IMR-90 (cell line): ENCODE results near the gene HSF2BP. TPM values are rescaled to one million over a fixed set of nuclear protein-coding genes. Genes with fewer than 3 reads are reported as not detected.

Experiments used
- ATAC-seq: fragments of 200-7000 bp; cut with Tn5 transposase; 2 replicates; pipeline ENCODE4 v1.9.1; 2020; ENCODE audit warnings: low read depth, mild to moderate bottlenecking, moderate library complexity
- BruUV-seq: library from RNA; stranded (reverse); fragments of 400-500 nt; replicated peaks from 2 replicates; lab custom pipeline; 2021; lab: Mats Ljungman, UMichigan
- CTCF ChIA-PET: fragments of 300-600 bp; formaldehyde crosslinking; extraction: SDS; loops from one replicate; lab custom pipeline; 2021; ENCODE audit warnings: antibody characterized with exemption; lab: Yijun Ruan, JAX
- POLR2A ChIA-PET: fragments of 300-600 bp; sonication (Branson Sonifier 250); formaldehyde crosslinking; loops from one replicate; lab custom pipeline; 2022; ENCODE audit warnings: antibody characterized with exemption; ENCODE audit not compliant: unreplicated experiment; lab: Charles Lee
- DNase-seq: peaks from one replicate; pipeline ENCODE4 v3.0.0; 2013
- H2AFZ ChIP-seq: replicated peaks from 2 replicates; pipeline ENCODE3; 2013; ENCODE audit warnings: low read length, mild to moderate bottlenecking; ENCODE audit not compliant: poor library complexity
- H2AK5ac ChIP-seq: 2 replicates; pipeline ENCODE4 v1.6.1; 2013; ENCODE audit warnings: low read depth, low read length, inconsistent platforms
- H2AK9ac ChIP-seq: replicated peaks from 2 replicates; pipeline ENCODE3; 2013; ENCODE audit warnings: mild to moderate bottlenecking, low read depth, low read length, moderate library complexity; ENCODE audit not compliant: poor library complexity
- H2BK120ac ChIP-seq: 2 replicates; pipeline ENCODE4 v1.6.1; 2013; ENCODE audit warnings: low read depth, low read length, inconsistent platforms
- H2BK15ac ChIP-seq: 3 replicates; pipeline ENCODE4 v1.6.1; 2013; ENCODE audit warnings: low read depth, low read length, inconsistent platforms
- H2BK20ac ChIP-seq: 2 replicates; pipeline ENCODE4 v1.6.1; 2013; ENCODE audit warnings: low read depth, mild to moderate bottlenecking, inconsistent platforms, low read length, moderate library complexity
- H2BK5ac ChIP-seq: 2 replicates; pipeline ENCODE4 v1.6.1; 2013; ENCODE audit warnings: mild to moderate bottlenecking, low read depth, low read length, inconsistent platforms; ENCODE audit not compliant: poor library complexity, severe bottlenecking
- H3K14ac ChIP-seq: replicated peaks from 2 replicates; pipeline ENCODE4 v1.6.1; 2013; ENCODE audit warnings: low read depth, low read length, inconsistent platforms
- H3K18ac ChIP-seq: 2 replicates; pipeline ENCODE4 v1.6.1; 2013; ENCODE audit warnings: low read depth, low read length, control low read depth
- H3K23ac ChIP-seq: 2 replicates; pipeline ENCODE4 v1.6.1; 2013; ENCODE audit warnings: low read depth, low read length, inconsistent platforms
- H3K27ac ChIP-seq: 2 replicates; pipeline ENCODE4 v1.5.1; 2013; ENCODE audit warnings: mild to moderate bottlenecking, control low read depth, low read length; ENCODE audit not compliant: insufficient read depth
- H3K27me3 ChIP-seq: 2 replicates; pipeline ENCODE4 v1.6.1; 2013; ENCODE audit warnings: low read length; ENCODE audit not compliant: control insufficient read depth, insufficient read depth
- H3K36me3 ChIP-seq: 2 replicates; pipeline ENCODE4 v1.6.1; 2013; ENCODE audit warnings: low read length, mixed read lengths; ENCODE audit not compliant: control insufficient read depth, insufficient read depth
- H3K4ac ChIP-seq: 2 replicates; pipeline ENCODE4 v1.6.1; 2013; ENCODE audit warnings: low read depth, low read length, inconsistent platforms
- H3K4me1 ChIP-seq: 2 replicates; pipeline ENCODE4 v1.6.1; 2013; ENCODE audit warnings: low read length, mixed read lengths; ENCODE audit not compliant: control insufficient read depth, insufficient read depth
- H3K4me2 ChIP-seq: 2 replicates; pipeline ENCODE4 v1.6.1; 2013; ENCODE audit warnings: low read depth, mild to moderate bottlenecking, control low read depth, low read length, moderate library complexity
- H3K4me3 ChIP-seq: 2 replicates; pipeline ENCODE4 v1.5.1; 2013; ENCODE audit warnings: low read depth, mild to moderate bottlenecking, control low read depth, low read length, moderate library complexity; ENCODE audit not compliant: insufficient read depth
- H3K56ac ChIP-seq: 2 replicates; pipeline ENCODE4 v1.6.1; 2013; ENCODE audit warnings: low read length, inconsistent platforms; ENCODE audit not compliant: insufficient read depth; ENCODE audit errors: extremely low read depth
- H3K79me1 ChIP-seq, 2 experiments: 2 replicates each; pipeline ENCODE4 v1.6.1; 2013; ENCODE audit warnings: low read length in 2 of 2, inconsistent platforms in 1 of 2, low read depth in 1 of 2
- H3K9ac ChIP-seq: 2 replicates; pipeline ENCODE4 v1.6.1; 2013; ENCODE audit warnings: low read depth, low read length, control low read depth
- H3K9me1 ChIP-seq: 2 replicates; pipeline ENCODE4 v1.6.1; 2013; ENCODE audit warnings: low read length, inconsistent platforms; ENCODE audit not compliant: insufficient read depth
- H3K9me3 ChIP-seq: 2 replicates; pipeline ENCODE4 v1.6.1; 2013; ENCODE audit warnings: low read length; ENCODE audit not compliant: control insufficient read depth, insufficient read depth
- H4K20me1 ChIP-seq: 2 replicates; pipeline ENCODE4 v1.6.1; 2013; ENCODE audit warnings: low read length, inconsistent platforms; ENCODE audit not compliant: insufficient read depth
- H4K5ac ChIP-seq: 2 replicates; pipeline ENCODE4 v1.6.1; 2013; ENCODE audit warnings: mild to moderate bottlenecking, low read depth, low read length, control low read depth
- H4K8ac ChIP-seq, 2 experiments: 2 replicates each; pipeline ENCODE4 v1.6.1; 2013; ENCODE audit warnings: low read depth in 2 of 2, low read length in 2 of 2, control low read depth in 1 of 2, inconsistent platforms in 1 of 2
- H4K91ac ChIP-seq: 2 replicates; pipeline ENCODE4 v1.6.1; 2013; ENCODE audit warnings: low read depth, low read length, inconsistent platforms; ENCODE audit not compliant: insufficient read depth
- BHLHE40 ChIP-seq: fragments of 150-350 bp; IDR thresholded peaks from 2 replicates; pipeline ENCODE4 v1.6.1; 2016; ENCODE audit warnings: mild to moderate bottlenecking, low read depth, low read length
- CEBPB ChIP-seq: IDR thresholded peaks from 2 replicates; pipeline ENCODE4 v1.6.1; 2012; ENCODE audit warnings: low read depth, low read length, improper control_type of control experiment
- CHD1 ChIP-seq: IDR thresholded peaks from 2 replicates; pipeline ENCODE4 v1.6.1; 2012; ENCODE audit warnings: low read depth, low read length, improper control_type of control experiment
- ELK1 ChIP-seq: fragments of 150-350 bp; IDR thresholded peaks from 2 replicates; pipeline ENCODE4 v1.6.1; 2016; ENCODE audit warnings: low read depth, mild to moderate bottlenecking, low read length, moderate library complexity, borderline replicate concordance
- FOS ChIP-seq: fragments of 150-350 bp; IDR thresholded peaks from 2 replicates; pipeline ENCODE4 v1.6.1; 2016; ENCODE audit warnings: low read depth, low read length
- MAFK ChIP-seq: IDR thresholded peaks from 2 replicates; pipeline ENCODE4 v1.6.1; 2012; ENCODE audit warnings: low read depth, low read length, improper control_type of control experiment
- MAZ ChIP-seq: IDR thresholded peaks from 2 replicates; pipeline ENCODE4 v1.6.1; 2012; ENCODE audit warnings: low read depth, mild to moderate bottlenecking, low read length, improper control_type of control experiment, moderate library complexity, borderline replicate concordance
- MXI1 ChIP-seq: IDR thresholded peaks from 2 replicates; pipeline ENCODE4 v1.6.1; 2012; ENCODE audit warnings: low read depth, mild to moderate bottlenecking, low read length, moderate library complexity, borderline replicate concordance
- NFE2L2 ChIP-seq: fragments of 150-350 bp; IDR thresholded peaks from 2 replicates; pipeline ENCODE4 v1.6.1; 2016; ENCODE audit warnings: low read depth, mild to moderate bottlenecking, low read length
- POLR2A ChIP-seq: IDR thresholded peaks from 2 replicates; pipeline ENCODE4 v1.6.1; 2012; ENCODE audit warnings: mild to moderate bottlenecking, low read depth, low read length
- RAD21 ChIP-seq: IDR thresholded peaks from 2 replicates; pipeline ENCODE4 v1.6.1; 2012; ENCODE audit warnings: low read length, improper control_type of control experiment
- RCOR1 ChIP-seq: IDR thresholded peaks from 2 replicates; pipeline ENCODE4 v1.6.1; 2012; ENCODE audit warnings: mild to moderate bottlenecking, low read length, improper control_type of control experiment; ENCODE audit not compliant: insufficient replicate concordance
- RFX5 ChIP-seq: IDR thresholded peaks from 2 replicates; pipeline ENCODE4 v1.8.0; 2012; ENCODE audit warnings: low read depth, mild to moderate bottlenecking, low read length, moderate library complexity
- SMC3 ChIP-seq: fragments of 150-350 bp; IDR thresholded peaks from 2 replicates; pipeline ENCODE4 v1.6.1; 2016; ENCODE audit warnings: low read depth, mild to moderate bottlenecking, antibody characterized with exemption, low read length, moderate library complexity
- WGBS, 2 experiments: methylation state at CpG; one replicate each; pipeline versions ENCODE4 v1.1.5 to v1.1.7; 2013; ENCODE audit warnings: missing lambda C conversion rate in 2 of 2; ENCODE audit not compliant: insufficient read length in 1 of 2; ENCODE audit errors: extremely low coverage in 2 of 2; 5-methylcytosine and 5-hydroxymethylcytosine counted together
- dilution Hi-C: fragments of 300-500 bp; cut with HindIII; formaldehyde crosslinking; loops from one replicate; pipeline ENCODE4 v1.14.3; 2018; ENCODE audit warnings: low sequenced_read_pairs; ENCODE audit not compliant: unreplicated experiment
- in situ Hi-C: fragments of 300-500 bp; cut with MboI; formaldehyde crosslinking; loops from 3 replicates; pipeline ENCODE4 v1.14.3; 2019; ENCODE audit warnings: low sequenced_read_pairs, inconsistent platforms, mixed read lengths
- intact Hi-C: fragments of 100-400 bp; cut with micrococcal nuclease; formaldehyde crosslinking; loops from 2 replicates; pipeline ENCODE4 v1.10.0; 2022
- polyA plus RNA-seq, 3 experiments: library from polyadenylated mRNA; depleted of rRNA; stranded (reverse); fragments of >200 nt; gene quantifications; 2 replicates each; pipeline ENCODE4 v1.2.3, GENCODE V29; 2012; ENCODE audit warnings: low replicate concordance in 1 of 3
- total RNA-seq: library from RNA; depleted of rRNA; stranded (reverse); fragments of >200 nt; gene quantifications from 2 replicates; pipeline ENCODE4 v1.2.3, GENCODE V29; 2012
- TF ChIP-seq, protein P1 (sequence below): fragments of 150-350 bp; IDR thresholded peaks from 2 replicates; pipeline ENCODE4 v1.6.1; 2017; ENCODE audit warnings: mild to moderate bottlenecking, antibody characterized with exemption, low read length, low read depth
- TF ChIP-seq, protein P2 (sequence below): conservative IDR thresholded peaks from 2 replicates; pipeline ENCODE4 v1.5.1; 2012; ENCODE audit warnings: mild to moderate bottlenecking, low read depth, low read length, improper control_type of control experiment

HSF2BP gene
- total and polyA plus RNA-seq, 2 of the 4 experiments (the other 2 are of a cell fraction): 0.87 to 0.90 TPM

DNA sequence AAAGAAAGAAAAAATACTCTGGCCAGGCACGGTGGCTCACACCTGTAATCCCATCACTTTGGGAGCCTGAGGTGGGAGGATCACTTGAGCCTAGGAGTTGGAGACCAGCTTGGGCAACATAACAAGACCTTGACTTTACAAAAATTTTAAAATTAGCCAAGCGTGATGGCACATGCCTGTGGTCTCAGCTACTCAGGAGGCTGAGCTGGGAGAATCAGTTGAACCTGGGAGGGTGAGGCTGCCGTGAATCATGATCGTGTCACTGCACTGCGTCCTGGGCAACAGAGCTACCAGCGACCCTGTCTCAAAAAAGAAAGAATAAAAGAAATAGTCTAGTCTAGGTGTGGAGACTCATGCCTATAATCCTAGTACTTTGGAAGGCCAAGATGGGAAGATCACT lies 22.4 kb upstream of the HSF2BP start:
- Histone ChIP-seq H3K79me1 (peaks cover 4 to 15% of the 10 kb centered on the region in 2 experiments; a peak in 3 of 4 replicates), H3K56ac (no peak overlapping the region), H3K9me1 (peaks cover 3% of the 10 kb centered on the region; the same call in 1 of the 2 replicates), H4K5ac (no peak overlapping the region), H4K20me1 (no peaks in the 10 kb centered on the region), H3K4ac (no peak overlapping the region), H2BK120ac (no peak overlapping the region), H2BK5ac (no peak overlapping the region), H4K8ac (no peak overlapping the region), H3K4me2 (no peak overlapping the region), H3K9me3 (no peaks in the 10 kb centered on the region), H2AK9ac (no peak overlapping the region), H4K91ac (no peak overlapping the region), H2BK20ac (no peak overlapping the region), H3K23ac (no peak overlapping the region), H3K4me1 (no peaks in the 10 kb centered on the region), H3K14ac (no peak overlapping the region), H3K9ac (no peak overlapping the region), H3K27me3 (no peaks in the 10 kb centered on the region), H3K27ac (no peak overlapping the region), H2AK5ac (no peak overlapping the region), H3K36me3 (peaks cover 38% of the 10 kb centered on the region), H3K18ac (no peak overlapping the region), H3K4me3 (no peak overlapping the region), H2AFZ (no peak overlapping the region), H2BK15ac (no peak overlapping the region)
- no peak for ATAC-seq
- CTCF ChIA-PET: no interaction called here
- dilution Hi-C loops: no loop called here
- WGBS, 2 experiments: 92% methylated on average over 2 of the region's 6 CpGs; no CpG with 5 or more reads in 1 of the 2 experiments
- DNase-seq: no peak
- intact Hi-C loops: no loop called here
- POLR2A ChIA-PET: no interaction called here
- TF ChIP-seq FOS (no peak), MAZ (no peak), ELK1 (no peak), CHD1 (no peak), CEBPB (no peak), MAFK (no peak), POLR2A (no peak), RAD21 (no peak), SMC3 (no peak), NFE2L2 (no peak), BHLHE40 (no peak), RFX5 (no peak), RCOR1 (no peak), MXI1 (no peak)
- TF ChIP-seq, protein P1, sequence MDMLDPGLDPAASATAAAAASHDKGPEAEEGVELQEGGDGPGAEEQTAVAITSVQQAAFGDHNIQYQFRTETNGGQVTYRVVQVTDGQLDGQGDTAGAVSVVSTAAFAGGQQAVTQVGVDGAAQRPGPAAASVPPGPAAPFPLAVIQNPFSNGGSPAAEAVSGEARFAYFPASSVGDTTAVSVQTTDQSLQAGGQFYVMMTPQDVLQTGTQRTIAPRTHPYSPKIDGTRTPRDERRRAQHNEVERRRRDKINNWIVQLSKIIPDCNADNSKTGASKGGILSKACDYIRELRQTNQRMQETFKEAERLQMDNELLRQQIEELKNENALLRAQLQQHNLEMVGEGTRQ: no peak
- TF ChIP-seq, protein P2, sequence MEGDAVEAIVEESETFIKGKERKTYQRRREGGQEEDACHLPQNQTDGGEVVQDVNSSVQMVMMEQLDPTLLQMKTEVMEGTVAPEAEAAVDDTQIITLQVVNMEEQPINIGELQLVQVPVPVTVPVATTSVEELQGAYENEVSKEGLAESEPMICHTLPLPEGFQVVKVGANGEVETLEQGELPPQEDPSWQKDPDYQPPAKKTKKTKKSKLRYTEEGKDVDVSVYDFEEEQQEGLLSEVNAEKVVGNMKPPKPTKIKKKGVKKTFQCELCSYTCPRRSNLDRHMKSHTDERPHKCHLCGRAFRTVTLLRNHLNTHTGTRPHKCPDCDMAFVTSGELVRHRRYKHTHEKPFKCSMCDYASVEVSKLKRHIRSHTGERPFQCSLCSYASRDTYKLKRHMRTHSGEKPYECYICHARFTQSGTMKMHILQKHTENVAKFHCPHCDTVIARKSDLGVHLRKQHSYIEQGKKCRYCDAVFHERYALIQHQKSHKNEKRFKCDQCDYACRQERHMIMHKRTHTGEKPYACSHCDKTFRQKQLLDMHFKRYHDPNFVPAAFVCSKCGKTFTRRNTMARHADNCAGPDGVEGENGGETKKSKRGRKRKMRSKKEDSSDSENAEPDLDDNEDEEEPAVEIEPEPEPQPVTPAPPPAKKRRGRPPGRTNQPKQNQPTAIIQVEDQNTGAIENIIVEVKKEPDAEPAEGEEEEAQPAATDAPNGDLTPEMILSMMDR: no peak
- in situ Hi-C loops: no loop called here
- no TSS peak for BruUV-seq
